Esophagus muscularis mucosa (tissue), 3 donors: ENCODE measurements around the gene IPP.

Source experiments
- CTCF ChIP-seq, 3 experiments: fragments of 200-600 bp in 2 of 3; fragments of 450-650 bp in 1 of 3; sonication (generic) in 2 of 3; IDR thresholded peaks; one replicate each; pipeline ENCODE4 v1.5.1; 2017 to 2019; ENCODE audit warnings: antibody characterized with exemption in 3 of 3, mild to moderate bottlenecking in 2 of 3, moderate library complexity in 1 of 3
- POLR2A ChIP-seq: fragments of 450-650 bp; IDR thresholded peaks from one replicate; pipeline ENCODE4 v1.6.1; 2017; ENCODE audit warnings: antibody characterized with exemption, moderate library complexity, mild to moderate bottlenecking, low read depth
- POLR2AphosphoS5 ChIP-seq, 2 donors: sonication (generic); formaldehyde crosslinking; IDR thresholded peaks; one replicate each; pipeline ENCODE4 v1.6.1; 2017; ENCODE audit warnings: antibody characterized with exemption in 2 of 2

- TF ChIP-seq CTCF (IDR thresholded peaks at IDR 0.05) (no peak), POLR2A (no peak), POLR2AphosphoS5 (IDR thresholded peaks at IDR 0.05) (no peak)
Measured at GRCh38 chr1:45753248-45754037, 3.0 kb upstream of the IPP start.
